CD4-positive, alpha-beta T cell treated with Interleukin-17A for 4 hours (primary cell): ENCODE measurements around the gene MRPL4.
A peak's percentile ranks its signal among the peaks of the same experiment; 100 is the strongest.
"Not testable (repeated sequence)": the region's sequence is repeated elsewhere in the genome, so short reads cannot be mapped to it uniquely, and the experiment has no call there.

Source experiments
- DNase-seq: peaks from one replicate; pipeline ENCODE4 v3.0.0-alpha.2; 2020; ENCODE audit warnings: mixed read lengths

MRPL4 gene

GRCh38 chr19:10230861-10231611 is 21.0 kb upstream of the MRPL4 start, which contains the start of gene S1PR2:
TSS of gene S1PR2 (minus strand) at chr19:10231331. CDS start at chr19:10224905, 6,426 bp downstream.
- peak; percentile 75 for DNase-seq

GRCh38 chr19:10231612-10232228 is 20.3 kb upstream of the MRPL4 start:
- no peak for DNase-seq

- DNase-seq: no peak
Measured at GRCh38 chr19:10233946-10234345, 18.1 kb upstream of the MRPL4 start.

GRCh38 chr19:10235003-10235402 is 17.0 kb upstream of the MRPL4 start:
- DNase-seq: no peak

- not testable (repeated sequence) for DNase-seq
Measured at GRCh38 chr19:10235409-10235808, 16.6 kb upstream of the MRPL4 start.

- DNase-seq: no peak
Measured at GRCh38 chr19:10237702-10238101, 14.3 kb upstream of the MRPL4 start.

GRCh38 chr19:10238172-10238783 is 13.7 kb upstream of the MRPL4 start:
- no peak for DNase-seq

- not testable (repeated sequence) for DNase-seq
Measured at GRCh38 chr19:10241826-10242449, 10.1 kb upstream of the MRPL4 start.

GRCh38 chr19:10243606-10244005 is 8.4 kb upstream of the MRPL4 start:
- DNase-seq: no peak

- no peak for DNase-seq
Measured at GRCh38 chr19:10245189-10245939, 6.7 kb upstream of the MRPL4 start.

- DNase-seq: no peak
Measured at GRCh38 chr19:10246511-10246910, 5.5 kb upstream of the MRPL4 start.

- no peak for DNase-seq
Measured at GRCh38 chr19:10252707-10253106, 693 bp downstream of the MRPL4 start.

GRCh38 chr19:10254244-10254643 is 2.2 kb downstream of the MRPL4 start:
- no peak for DNase-seq

GRCh38 chr19:10255358-10255757 is 3.3 kb downstream of the MRPL4 start:
- DNase-seq: no peak

GRCh38 chr19:10256551-10256950 is 4.5 kb downstream of the MRPL4 start:
- no peak for DNase-seq

- no peak for DNase-seq
Measured at GRCh38 chr19:10256970-10257615, 5.1 kb downstream of the MRPL4 start.

GRCh38 chr19:10258080-10258710 is 6.2 kb downstream of the MRPL4 start:
- DNase-seq: no peak

GRCh38 chr19:10259162-10259905 is 7.3 kb downstream of the MRPL4 start:
- peak; percentile 89 for DNase-seq

GRCh38 chr19:10260141-10260584 is 8.1 kb downstream of the MRPL4 start:
- DNase-seq: peak; percentile 19

- DNase-seq: no peak
Measured at GRCh38 chr19:10262771-10263170, 10.8 kb downstream of the MRPL4 start.

GRCh38 chr19:10266706-10267105 is 14.7 kb downstream of the MRPL4 start:
- no peak for DNase-seq
